ENCODE results near the gene FRMD7.

FRMD7 gene

DNA sequence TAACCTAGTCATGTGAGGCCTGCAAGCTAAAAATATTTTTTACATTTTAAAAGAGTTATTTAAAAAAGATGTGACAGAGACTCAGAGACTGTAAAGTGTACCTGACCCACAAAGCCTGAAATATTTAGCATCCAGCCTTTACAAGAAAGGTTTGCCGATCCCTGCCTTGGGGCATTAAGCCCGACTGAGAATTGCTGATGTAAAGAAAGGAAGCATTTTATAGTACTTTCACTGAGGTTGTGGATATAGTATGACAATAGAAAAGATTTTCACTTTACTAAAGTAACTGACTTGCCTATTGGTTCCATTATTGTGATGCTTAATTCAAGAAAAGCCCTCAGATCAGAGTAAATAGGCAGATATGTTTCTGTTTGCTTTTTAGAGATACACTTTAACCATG is 87.8 kb downstream of the FRMD7 start:
- Mint-ChIP-seq H3K27ac (no peak overlapping the region), H3K4me3 (no peak overlapping the region), H3K9me3 (no peaks in the 10 kb centered on the region), H3K36me3 (peaks cover 9% of the 10 kb centered on the region), H3K4me1 (peaks cover 24% of the 10 kb centered on the region), H3K27me3 (no peaks in the 10 kb centered on the region)
- CTCF ChIA-PET = interaction anchor here (1.2 to 1.4 kb wide), 2 partner anchors 14 to 38 kb away, joined by 3 read pairs; no protein-coding TSS in a partner anchor
- no peak for DNase-seq

DNA sequence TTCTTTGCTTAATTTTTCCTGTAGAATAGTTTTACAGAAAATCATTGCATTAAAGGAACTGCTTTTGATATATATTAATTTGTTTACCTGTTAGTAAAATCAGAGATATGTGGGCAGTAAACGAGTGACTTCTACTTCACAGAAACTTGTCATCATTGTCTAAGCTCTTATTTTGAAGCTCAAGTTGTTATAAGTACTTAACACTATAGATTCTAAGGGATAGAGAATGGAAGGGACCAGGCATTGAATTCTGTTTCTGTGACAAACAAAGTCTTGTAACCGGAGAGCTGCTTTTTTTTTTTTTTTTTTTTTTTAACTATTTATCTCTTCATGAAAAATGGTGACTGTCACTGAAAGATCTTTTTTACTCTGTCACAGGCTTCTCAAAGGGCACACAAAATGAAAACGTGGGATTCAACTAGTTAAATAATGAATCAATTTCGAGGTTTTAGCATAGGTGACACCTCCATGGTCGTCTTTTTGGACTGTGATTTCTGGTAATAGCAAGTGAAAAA is 90.3 kb downstream of the FRMD7 start:
- Mint-ChIP-seq H3K27me3 (no peaks in the 10 kb centered on the region), H3K9me3 (no peaks in the 10 kb centered on the region), H3K36me3 (peaks cover 12% of the 10 kb centered on the region), H3K4me3 (no peak overlapping the region), H3K27ac (no peak overlapping the region), H3K4me1 (peaks cover 43% of the 10 kb centered on the region)
- CTCF ChIA-PET = no interaction called here
- DNase-seq = no peak

DNA sequence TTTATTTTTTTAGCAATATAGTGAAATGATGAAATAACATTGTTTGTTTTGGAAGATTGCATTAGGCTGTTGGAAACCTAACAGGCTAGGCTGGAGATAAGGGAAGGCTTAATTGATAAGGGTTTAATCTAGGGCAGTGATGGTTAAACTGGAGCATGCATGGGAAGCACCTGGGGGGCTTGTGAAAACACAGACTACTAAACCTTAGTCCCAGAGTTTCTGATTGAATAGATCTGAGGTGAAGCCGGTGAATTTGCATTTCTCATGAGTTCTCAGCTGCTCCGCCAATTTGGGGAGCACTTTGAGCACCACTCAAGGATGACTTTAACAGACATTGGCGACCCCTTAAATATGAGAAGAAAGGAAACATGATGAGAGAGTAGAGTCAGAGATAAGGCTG is 93.2 kb downstream of the FRMD7 start:
- CTCF ChIA-PET = no interaction called here
- no peak overlapping the region for H3K27ac Mint-ChIP-seq
- no peak for DNase-seq
- no peaks in the 10 kb centered on the region for H3K9me3 Mint-ChIP-seq
- H3K4me3 Mint-ChIP-seq = no peak overlapping the region
- no peaks in the 10 kb centered on the region for H3K27me3 Mint-ChIP-seq
- peaks cover 63% of the 10 kb centered on the region for H3K4me1 Mint-ChIP-seq
- peaks cover 22% of the 10 kb centered on the region for H3K36me3 Mint-ChIP-seq

DNA sequence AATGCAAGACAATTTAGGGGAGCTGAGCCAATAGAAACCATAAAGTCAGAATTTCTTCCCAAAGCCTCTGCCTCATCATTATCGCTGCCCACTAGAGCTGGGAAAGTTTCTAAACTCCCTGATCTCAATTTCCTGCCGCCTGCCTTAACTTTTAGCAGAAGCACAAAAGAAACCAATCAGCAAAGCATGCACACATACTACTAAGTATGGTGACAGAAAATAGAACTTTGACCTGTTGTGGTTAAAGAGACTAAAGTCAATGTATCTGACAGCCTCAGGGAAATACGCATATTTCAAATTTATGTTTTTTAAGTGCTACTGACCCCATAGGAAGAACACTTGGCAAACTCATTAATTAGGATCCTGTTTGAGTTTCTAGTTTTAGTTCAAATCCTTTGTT is 94.7 kb downstream of the FRMD7 start:
- Mint-ChIP-seq H3K36me3 (peaks cover 32% of the 10 kb centered on the region), H3K27ac (no peak overlapping the region), H3K9me3 (no peaks in the 10 kb centered on the region), H3K4me1 (peaks cover 77% of the 10 kb centered on the region), H3K27me3 (no peaks in the 10 kb centered on the region), H3K4me3 (no peak overlapping the region)
- CTCF ChIA-PET = interaction anchor here (0.8 to 1.1 kb wide), 2 partner anchors 29 to 201 kb away, joined by 3 read pairs; no protein-coding TSS in a partner anchor
- no peak for DNase-seq

DNA sequence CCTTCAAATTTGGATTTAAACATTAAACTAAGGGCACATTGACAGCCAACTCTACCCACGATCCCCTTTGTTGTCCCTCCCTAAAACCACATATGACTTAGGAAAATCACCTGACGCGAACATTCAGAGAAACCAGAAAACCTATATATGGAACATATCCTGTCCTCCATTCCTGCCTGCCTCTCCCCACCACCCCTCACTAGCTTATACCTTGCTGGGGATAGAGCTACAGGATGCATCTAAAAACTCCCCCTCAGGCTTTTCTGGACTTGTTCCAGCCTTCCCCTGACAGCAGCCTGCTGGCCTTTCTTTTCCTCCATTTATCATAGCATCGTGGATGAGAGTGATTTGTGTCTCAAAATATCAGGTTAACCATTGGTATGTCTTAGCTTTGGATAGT is 96.0 kb downstream of the FRMD7 start:
- Mint-ChIP-seq H3K27ac (no peak overlapping the region), H3K9me3 (no peaks in the 10 kb centered on the region), H3K36me3 (peaks cover 33% of the 10 kb centered on the region), H3K4me1 (peaks cover 78% of the 10 kb centered on the region), H3K4me3 (no peak overlapping the region), H3K27me3 (no peaks in the 10 kb centered on the region)
- CTCF ChIA-PET = no interaction called here
- DNase-seq = no peak

DNA sequence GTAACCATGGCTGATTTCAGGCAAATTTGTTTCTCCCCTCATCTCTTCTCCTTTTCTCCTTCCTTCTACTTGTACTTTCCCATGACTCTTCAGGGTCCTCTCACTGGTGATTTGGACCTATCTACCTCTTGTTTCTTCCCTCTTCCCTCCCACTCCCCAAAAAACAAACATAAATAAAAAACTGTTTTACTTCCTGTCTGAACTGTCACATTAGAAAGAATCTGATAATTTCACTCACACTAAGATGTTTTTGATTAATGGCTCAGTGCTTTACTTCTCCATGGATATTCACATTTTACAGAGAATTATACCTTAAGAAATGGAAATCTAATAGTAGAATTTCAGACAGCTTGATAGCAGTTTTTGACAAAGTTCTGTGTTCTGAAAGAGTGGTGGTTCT is 97.6 kb downstream of the FRMD7 start:
- Mint-ChIP-seq H3K4me3 (no peak overlapping the region), H3K4me1 (peaks cover 79% of the 10 kb centered on the region), H3K27ac (no peak overlapping the region), H3K27me3 (no peaks in the 10 kb centered on the region), H3K9me3 (no peaks in the 10 kb centered on the region), H3K36me3 (peaks cover 32% of the 10 kb centered on the region)
- no peak for DNase-seq
- CTCF ChIA-PET = no interaction called here

Measured in activated naive CD4-positive, alpha-beta T cell treated with anti-CD3 and anti-CD28 coated beads, Interleukin-2, amount 10 ng/mL, durations not matched to agents 7 days and 5 days (primary cell).